LNCAP (cell line): Measurements from ENCODE around the gene STRBP.

Experiments used
- CTCF ChIP-seq: fragments of 450-650 bp; IDR thresholded peaks from 2 replicates; pipeline ENCODE4 v1.5.1; 2017; ENCODE audit warnings: mild to moderate bottlenecking

The STRBP gene

DNA sequence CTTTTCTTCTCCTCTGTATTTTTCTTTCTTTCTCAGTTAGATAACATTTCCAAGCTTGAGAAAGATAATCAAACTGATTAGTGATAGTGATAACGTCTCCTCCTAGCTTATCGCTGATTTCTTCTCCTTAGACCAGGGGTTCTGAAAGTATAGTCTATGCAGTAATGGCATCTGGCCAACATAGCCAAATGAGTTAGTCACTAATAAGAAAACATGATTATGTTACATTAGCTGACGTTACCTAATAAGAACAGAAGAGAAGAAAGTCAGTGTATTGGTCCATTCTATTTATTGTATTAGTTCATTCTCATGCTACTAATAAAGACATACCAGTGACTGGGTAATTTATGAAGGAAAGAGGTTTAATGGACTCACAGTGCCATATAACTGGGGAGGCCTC is 111.2 kb downstream of the STRBP start:
- TF ChIP-seq CTCF = no peak

- no peak for TF ChIP-seq CTCF
These were observed 117.5 kb downstream of the STRBP start for GRCh38 chr9:123150708-123151503.

DNA sequence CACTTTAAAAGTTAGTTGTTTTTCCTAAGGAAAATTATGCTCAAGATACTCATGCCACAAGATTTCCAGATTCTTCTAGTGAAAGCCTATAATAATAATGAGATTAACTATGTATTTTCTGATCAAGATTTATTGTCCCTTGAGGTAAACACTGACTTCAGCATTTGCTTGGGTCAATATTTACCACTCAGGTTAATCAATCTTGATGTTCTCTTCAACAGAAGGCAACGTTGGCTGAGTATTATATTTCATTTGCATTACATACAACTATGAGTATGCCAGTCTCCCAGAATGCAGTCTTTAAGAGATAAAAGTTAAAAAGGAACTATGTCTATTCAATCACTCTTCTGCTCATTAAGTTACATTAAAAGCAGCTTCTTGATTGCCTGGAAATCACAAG is 119.3 kb downstream of the STRBP start:
- no peak for TF ChIP-seq CTCF

GRCh38 chr9:123138163-123138562 is 130.2 kb downstream of the STRBP start:
- TF ChIP-seq CTCF = no peak

DNA sequence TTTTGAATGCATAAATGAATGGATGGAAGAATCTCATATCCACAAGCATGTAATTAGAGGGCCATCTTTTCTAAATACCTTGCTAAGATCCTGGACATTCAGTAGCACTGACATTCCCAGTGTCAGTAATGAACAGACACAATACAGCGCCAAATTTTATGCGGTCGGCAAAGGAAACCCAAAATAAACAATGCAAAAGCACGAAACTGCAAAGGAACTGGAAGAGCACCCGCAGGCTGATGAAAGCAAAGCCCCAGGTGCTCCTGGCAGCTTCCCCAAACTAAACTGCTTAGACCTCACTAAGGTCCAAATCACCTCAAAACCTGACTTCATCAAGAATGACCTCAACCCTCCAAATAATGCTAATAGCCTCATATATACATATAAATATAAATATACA is 133.0 kb downstream of the STRBP start:
- TF ChIP-seq CTCF = no peak

DNA sequence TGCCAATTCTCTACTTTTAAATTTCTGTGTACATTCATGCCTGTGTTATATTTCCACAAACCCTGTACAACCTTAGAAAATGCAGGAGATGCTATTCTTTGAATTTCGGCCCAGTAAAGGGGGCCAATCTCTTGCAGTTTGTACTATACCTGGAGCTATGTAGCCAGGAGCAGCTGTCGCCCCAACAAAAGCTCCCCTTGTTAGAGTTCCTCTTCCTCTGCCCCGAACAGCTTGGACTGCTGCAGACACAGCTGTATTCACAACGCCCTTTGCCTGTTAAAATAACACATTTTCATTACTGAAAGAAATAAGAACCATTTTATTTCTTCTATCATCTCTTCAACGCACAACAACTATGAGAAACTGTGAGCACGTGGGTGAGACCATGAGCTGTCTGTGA is 135.7 kb downstream of the STRBP start:
- no peak for TF ChIP-seq CTCF

DNA sequence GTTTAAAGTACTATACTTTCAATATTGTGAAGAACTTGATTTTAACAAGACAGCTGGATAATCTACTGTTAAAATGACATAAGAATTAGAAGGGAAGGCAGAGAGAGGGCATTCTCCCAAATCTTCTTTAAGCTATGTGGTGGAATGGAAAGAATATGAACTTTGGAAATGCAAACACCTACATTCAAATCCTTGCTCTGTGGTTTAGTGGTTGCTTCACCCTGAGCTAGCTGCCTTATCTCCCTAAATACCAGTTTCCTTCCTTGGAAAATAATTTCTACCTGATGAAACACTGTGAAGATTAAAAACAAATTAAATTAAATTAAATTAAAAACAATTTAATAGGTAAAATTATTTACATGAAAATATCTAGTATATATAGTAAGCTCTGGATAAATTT is 136.4 kb downstream of the STRBP start:
- no peak for TF ChIP-seq CTCF

- TF ChIP-seq CTCF = no peak
These were observed 137.1 kb downstream of the STRBP start for GRCh38 chr9:123131258-123131657.
